ENCODE measurements around the gene MSI2.

The MSI2 gene

DNA sequence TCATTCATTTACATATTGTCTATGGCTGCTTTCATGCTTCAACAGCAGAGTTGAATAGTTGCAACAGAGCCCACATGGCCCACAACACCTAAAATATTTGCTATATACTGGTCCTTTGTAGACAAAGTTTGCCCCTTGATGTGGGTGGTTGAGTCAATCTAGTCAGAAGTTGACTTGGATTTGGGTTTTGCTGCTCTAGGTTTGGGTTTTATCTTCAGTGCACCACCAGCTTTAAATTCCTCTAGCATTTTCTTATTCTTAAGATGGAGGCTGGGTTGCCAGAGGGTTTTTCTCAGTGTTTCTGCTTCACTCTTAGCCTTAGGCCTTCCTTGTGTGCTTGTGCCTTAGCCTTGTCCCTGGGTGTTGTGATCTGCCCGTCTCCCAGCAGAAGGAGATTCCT lies 437.7 kb downstream of the MSI2 start:
- Histone ChIP-seq H3K79me1 (ENCODE audit: low read length) (no peaks in the 10 kb centered on the region), H3K23ac (ENCODE audit: low read length) (no peak overlapping the region), H2BK12ac (ENCODE audit: low read length) (no peak overlapping the region), H3K4me2 (ENCODE audit: low read length) (no peak overlapping the region), H3K36me3 (ENCODE audit: control insufficient read depth in 1 of 2, insufficient read depth in 2 of 2, low read length in 2 of 2) (no peaks in the 10 kb centered on the region), H3K14ac (ENCODE audit: low read length) (no peak overlapping the region), H3K79me2 (ENCODE audit: control insufficient read depth, insufficient read depth, low read length, poor library complexity) (no peaks in the 10 kb centered on the region), H2AK5ac (ENCODE audit: low read length) (no peak overlapping the region), H3K27ac (ENCODE audit: low read depth, low read length) (no peak overlapping the region), H4K8ac (ENCODE audit: low read depth, low read length) (no peak overlapping the region), H3K27me3 (ENCODE audit: insufficient read depth, low read length) (no peaks in the 10 kb centered on the region), H2AFZ (ENCODE audit: insufficient read depth, low read length, poor library complexity) (no peak overlapping the region), H3K9me3 (ENCODE audit: insufficient read depth, low read depth, low read length) (peaks cover 6% of the 10 kb centered on the region), H3K9ac (ENCODE audit: low read length) (no peak overlapping the region), H2BK5ac (ENCODE audit: low read depth, low read length, poor library complexity) (no peak overlapping the region), H4K91ac (ENCODE audit: low read depth, low read length) (no peak overlapping the region), H3K4ac (ENCODE audit: low read depth, low read length) (no peak overlapping the region), H3K18ac (ENCODE audit: low read length) (no peak overlapping the region), H2BK120ac (ENCODE audit: insufficient read depth, low read length, poor library complexity) (no peak overlapping the region), H3K4me3 (ENCODE audit: low read depth, low read length) (no peak overlapping the region), H4K12ac (ENCODE audit: low read depth, low read length) (no peak overlapping the region), H3K4me1 (ENCODE audit: control insufficient read depth in 1 of 2, insufficient read depth in 2 of 2, low read length in 2 of 2) (peaks cover 8 to 9% of the 10 kb centered on the region in 2 experiments)
- DNase-seq: peak; percentile 84 to 95
- no CpG with 5 or more reads among the region's 1 CpG for WGBS (ENCODE audit: extremely low coverage, insufficient coverage, insufficient read length)

DNA sequence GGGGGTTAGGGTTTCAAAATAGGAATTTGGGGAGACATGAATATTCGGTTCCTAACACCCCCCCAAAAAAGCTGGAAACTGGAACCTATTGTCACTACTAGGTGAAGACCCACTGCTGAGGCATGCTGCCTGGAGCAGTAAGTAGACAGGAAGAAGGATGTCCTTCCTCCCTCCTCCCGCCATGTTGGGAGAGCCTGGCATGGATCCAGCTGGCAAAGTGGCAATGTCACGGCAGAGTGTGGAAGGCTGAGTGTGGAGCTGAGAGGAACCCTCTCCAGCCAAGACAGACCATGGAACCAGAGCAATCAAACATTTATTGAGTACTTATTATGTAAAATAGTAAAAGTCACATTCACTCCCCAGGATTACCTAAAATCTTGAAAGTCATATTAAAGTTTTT lies 439.7 kb downstream of the MSI2 start:
- Histone ChIP-seq H4K91ac (ENCODE audit: low read depth, low read length) (no peak overlapping the region), H2BK5ac (ENCODE audit: low read depth, low read length, poor library complexity) (no peak overlapping the region), H3K79me1 (ENCODE audit: low read length) (no peaks in the 10 kb centered on the region), H2BK120ac (ENCODE audit: insufficient read depth, low read length, poor library complexity) (no peak overlapping the region), H3K27ac (ENCODE audit: low read depth, low read length) (no peak overlapping the region), H4K12ac (ENCODE audit: low read depth, low read length) (no peak overlapping the region), H3K23ac (ENCODE audit: low read length) (no peak overlapping the region), H3K9me3 (ENCODE audit: insufficient read depth, low read depth, low read length) (peaks cover 6% of the 10 kb centered on the region), H3K18ac (ENCODE audit: low read length) (no peak overlapping the region), H3K9ac (ENCODE audit: low read length) (no peak overlapping the region), H2BK12ac (ENCODE audit: low read length) (no peak overlapping the region), H3K27me3 (ENCODE audit: insufficient read depth, low read length) (no peaks in the 10 kb centered on the region), H3K14ac (ENCODE audit: low read length) (no peak overlapping the region), H4K8ac (ENCODE audit: low read depth, low read length) (no peak overlapping the region), H3K4me3 (ENCODE audit: low read depth, low read length) (no peak overlapping the region), H2AFZ (ENCODE audit: insufficient read depth, low read length, poor library complexity) (no peak overlapping the region), H2AK5ac (ENCODE audit: low read length) (no peak overlapping the region), H3K4me2 (ENCODE audit: low read length) (no peak overlapping the region), H3K36me3 (ENCODE audit: control insufficient read depth in 1 of 2, insufficient read depth in 2 of 2, low read length in 2 of 2) (no peaks in the 10 kb centered on the region), H3K79me2 (ENCODE audit: control insufficient read depth, insufficient read depth, low read length, poor library complexity) (no peaks in the 10 kb centered on the region), H3K4ac (ENCODE audit: low read depth, low read length) (no peak overlapping the region), H3K4me1 (ENCODE audit: control insufficient read depth in 1 of 2, insufficient read depth in 2 of 2, low read length in 2 of 2) (peaks cover 8 to 9% of the 10 kb centered on the region in 2 experiments)
- DNase-seq: no peak
- WGBS (ENCODE audit: extremely low coverage, insufficient coverage, insufficient read length): no CpG with 5 or more reads among the region's 3 CpGs

DNA sequence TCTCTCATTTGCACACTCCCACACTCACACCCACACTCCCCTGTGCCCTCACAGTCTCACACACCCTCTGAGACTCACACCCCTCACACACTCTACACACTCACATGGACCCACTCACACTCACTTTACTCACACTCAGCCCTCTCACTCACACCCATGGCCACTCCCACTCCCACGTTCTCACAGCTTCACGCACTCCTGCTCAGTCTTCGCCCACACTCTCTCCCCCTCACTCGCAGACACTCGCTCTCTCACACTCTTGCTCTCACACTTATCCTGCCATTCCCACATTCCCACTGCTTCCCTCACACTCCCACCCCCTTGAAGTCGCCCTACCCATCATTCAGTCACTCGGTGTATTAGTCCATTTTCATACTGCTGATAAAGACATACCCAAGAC lies 440.9 kb downstream of the MSI2 start:
- Histone ChIP-seq H3K18ac (ENCODE audit: low read length) (no peak overlapping the region), H3K79me2 (ENCODE audit: control insufficient read depth, insufficient read depth, low read length, poor library complexity) (no peaks in the 10 kb centered on the region), H2AK5ac (ENCODE audit: low read length) (no peak overlapping the region), H2BK12ac (ENCODE audit: low read length) (no peak overlapping the region), H3K4me1 (ENCODE audit: control insufficient read depth in 1 of 2, insufficient read depth in 2 of 2, low read length in 2 of 2) (peaks cover 8 to 9% of the 10 kb centered on the region in 2 experiments), H4K8ac (ENCODE audit: low read depth, low read length) (no peak overlapping the region), H3K4ac (ENCODE audit: low read depth, low read length) (no peak overlapping the region), H3K79me1 (ENCODE audit: low read length) (no peaks in the 10 kb centered on the region), H3K27me3 (ENCODE audit: insufficient read depth, low read length) (no peaks in the 10 kb centered on the region), H3K9ac (ENCODE audit: low read length) (no peak overlapping the region), H2AFZ (ENCODE audit: insufficient read depth, low read length, poor library complexity) (no peak overlapping the region), H3K27ac (ENCODE audit: low read depth, low read length) (no peak overlapping the region), H4K91ac (ENCODE audit: low read depth, low read length) (no peak overlapping the region), H4K12ac (ENCODE audit: low read depth, low read length) (no peak overlapping the region), H3K4me3 (ENCODE audit: low read depth, low read length) (no peak overlapping the region), H3K4me2 (ENCODE audit: low read length) (no peak overlapping the region), H3K14ac (ENCODE audit: low read length) (no peak overlapping the region), H3K36me3 (ENCODE audit: control insufficient read depth in 1 of 2, insufficient read depth in 2 of 2, low read length in 2 of 2) (no peaks in the 10 kb centered on the region), H2BK5ac (ENCODE audit: low read depth, low read length, poor library complexity) (no peak overlapping the region), H3K9me3 (ENCODE audit: insufficient read depth, low read depth, low read length) (peaks cover 6% of the 10 kb centered on the region), H2BK120ac (ENCODE audit: insufficient read depth, low read length, poor library complexity) (no peak overlapping the region), H3K23ac (ENCODE audit: low read length) (no peak overlapping the region)
- no CpG with 5 or more reads among the region's 7 CpGs for WGBS (ENCODE audit: extremely low coverage, insufficient coverage, insufficient read length)
- DNase-seq: no peak

DNA sequence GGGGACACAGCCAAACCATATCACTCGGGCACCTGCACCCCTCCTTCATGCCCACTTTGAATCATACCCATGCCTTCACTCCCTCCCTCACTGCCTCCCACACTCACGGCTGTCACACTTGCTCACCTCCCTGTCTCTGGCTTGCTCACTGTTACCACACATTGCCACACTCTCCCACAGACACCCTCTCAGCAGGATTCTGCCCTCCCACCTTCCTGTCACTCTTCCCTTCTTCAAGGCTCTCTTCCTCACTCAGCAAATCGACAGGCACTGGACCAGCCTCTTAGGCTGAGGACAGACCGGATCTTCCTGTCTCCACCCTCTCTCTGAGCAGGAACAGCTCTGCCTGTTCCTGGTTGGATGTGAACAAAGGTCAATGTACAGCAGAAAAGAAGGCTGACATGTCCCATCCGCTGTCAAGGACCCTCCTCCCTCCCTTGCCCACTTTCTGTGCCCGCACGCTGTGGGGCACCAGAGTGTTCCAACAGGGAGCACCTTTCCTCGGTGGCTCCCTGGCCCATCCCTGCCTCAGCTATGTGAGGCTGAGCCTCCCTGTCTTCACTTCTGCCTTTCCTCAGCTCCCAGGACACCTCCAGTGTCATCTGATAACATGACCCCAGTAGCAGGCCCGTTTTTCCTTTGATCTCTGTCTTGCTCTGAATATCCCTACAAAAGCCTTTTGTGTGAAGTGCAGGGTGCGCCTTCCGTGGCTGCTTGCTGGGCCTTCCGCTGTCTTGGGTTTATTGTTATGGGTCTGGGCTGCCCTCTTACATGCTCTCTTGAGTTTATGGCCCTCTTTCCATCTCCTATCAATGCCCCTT lies 441.8 kb downstream of the MSI2 start:
- Histone ChIP-seq H3K4me2 (ENCODE audit: low read length) (no peak overlapping the region), H2BK5ac (ENCODE audit: low read depth, low read length, poor library complexity) (no peak overlapping the region), H2BK120ac (ENCODE audit: insufficient read depth, low read length, poor library complexity) (no peak overlapping the region), H3K27ac (ENCODE audit: low read depth, low read length) (no peak overlapping the region), H3K4me1 (ENCODE audit: control insufficient read depth in 1 of 2, insufficient read depth in 2 of 2, low read length in 2 of 2) (peaks cover 8 to 9% of the 10 kb centered on the region in 2 experiments), H4K8ac (ENCODE audit: low read depth, low read length) (no peak overlapping the region), H3K79me2 (ENCODE audit: control insufficient read depth, insufficient read depth, low read length, poor library complexity) (no peaks in the 10 kb centered on the region), H3K4ac (ENCODE audit: low read depth, low read length) (no peak overlapping the region), H2AK5ac (ENCODE audit: low read length) (no peak overlapping the region), H3K18ac (ENCODE audit: low read length) (peak overlapping the region; percentile 5), H3K23ac (ENCODE audit: low read length) (no peak overlapping the region), H3K27me3 (ENCODE audit: insufficient read depth, low read length) (no peaks in the 10 kb centered on the region), H2BK12ac (ENCODE audit: low read length) (no peak overlapping the region), H3K79me1 (ENCODE audit: low read length) (no peaks in the 10 kb centered on the region), H2AFZ (ENCODE audit: insufficient read depth, low read length, poor library complexity) (no peak overlapping the region), H3K4me3 (ENCODE audit: low read depth, low read length) (no peak overlapping the region), H4K91ac (ENCODE audit: low read depth, low read length) (no peak overlapping the region), H3K36me3 (ENCODE audit: control insufficient read depth in 1 of 2, insufficient read depth in 2 of 2, low read length in 2 of 2) (no peaks in the 10 kb centered on the region), H3K14ac (ENCODE audit: low read length) (no peak overlapping the region), H3K9ac (ENCODE audit: low read length) (no peak overlapping the region), H3K9me3 (ENCODE audit: insufficient read depth, low read depth, low read length) (peaks cover 6% of the 10 kb centered on the region), H4K12ac (ENCODE audit: low read depth, low read length) (no peak overlapping the region)
- WGBS (ENCODE audit: extremely low coverage, insufficient coverage, insufficient read length): no CpG with 5 or more reads among the region's 12 CpGs
- no peak for DNase-seq
